HG03066 (cell line): ENCODE data around the gene UBE3D.
"Not testable (repeated sequence)": the region's sequence is repeated elsewhere in the genome, so short reads cannot be mapped to it uniquely, and the experiment has no call there.

Experiments
- ATAC-seq: cut with Tn5 transposase; IDR thresholded peaks from one replicate; pipeline ENCODE4 v1.9.1; 2021; ENCODE audit warnings: low read depth; ENCODE audit not compliant: unreplicated experiment

Gene UBE3D

GRCh38 chr6:82878812-82879211, 186.8 kb downstream of the UBE3D start:
- ATAC-seq: no peak

GRCh38 chr6:82877213-82878195, 188.1 kb downstream of the UBE3D start:
- no peak for ATAC-seq

- no peak for ATAC-seq
Observed at GRCh38 chr6:82875573-82876185, 190.0 kb downstream of the UBE3D start.

GRCh38 chr6:82874867-82875266, 190.8 kb downstream of the UBE3D start:
- no peak for ATAC-seq

GRCh38 chr6:82872185-82872584, 193.5 kb downstream of the UBE3D start:
- ATAC-seq: no peak

- ATAC-seq: no peak
Observed at GRCh38 chr6:82870582-82871172, 195.0 kb downstream of the UBE3D start.

GRCh38 chr6:82869493-82869892, 196.1 kb downstream of the UBE3D start:
- no peak for ATAC-seq

- ATAC-seq: no peak
Observed at GRCh38 chr6:82867946-82868345, 197.7 kb downstream of the UBE3D start.

- ATAC-seq: no peak
Observed at GRCh38 chr6:82866446-82866845, 199.2 kb downstream of the UBE3D start.

- no peak for ATAC-seq
Observed at GRCh38 chr6:82865461-82865860, 200.2 kb downstream of the UBE3D start.

- ATAC-seq: no peak
Observed at GRCh38 chr6:82863781-82864180, 201.9 kb downstream of the UBE3D start.

- no peak for ATAC-seq
Observed at GRCh38 chr6:82862543-82862942, 203.1 kb downstream of the UBE3D start.

GRCh38 chr6:82861121-82861520, 204.5 kb downstream of the UBE3D start:
- no peak for ATAC-seq

GRCh38 chr6:82856077-82856476, 209.6 kb downstream of the UBE3D start:
- ATAC-seq: not testable (repeated sequence)

- not testable (repeated sequence) for ATAC-seq
Observed at GRCh38 chr6:82852904-82853303, 212.7 kb downstream of the UBE3D start.

GRCh38 chr6:82843291-82843885, 222.3 kb downstream of the UBE3D start:
- no peak for ATAC-seq

GRCh38 chr6:82842721-82843120, 222.9 kb downstream of the UBE3D start:
- ATAC-seq: no peak
